HCT116 (cell line): ENCODE results near the gene AMBRA1. TPM values are rescaled to one million over a fixed set of nuclear protein-coding genes. Genes with fewer than 3 reads are reported as not detected.

ENCODE experiments used
- ATAC-seq: fragments of 200-7000 bp; cut with Tn5 transposase; 2 replicates; pipeline ENCODE4 v1.9.1; 2020; ENCODE audit warnings: mild to moderate bottlenecking, moderate library complexity
- BruUV-seq: library from RNA; stranded (reverse); fragments of 400-500 nt; replicated peaks from 2 replicates; lab custom pipeline; 2021; lab: Mats Ljungman, UMichigan
- CTCF ChIA-PET: fragments of 300-600 bp; sonication (Branson Sonifier 250); formaldehyde crosslinking; loops from one replicate; lab custom pipeline; 2021; ENCODE audit warnings: antibody characterized with exemption; lab: Charles Lee
- POLR2A ChIA-PET: fragments of 300-600, 350-600 bp; sonication (Branson Sonifier 250); formaldehyde crosslinking; loops from one replicate; lab custom pipeline; 2021; ENCODE audit warnings: antibody characterized with exemption; lab: Charles Lee
- RAD21 ChIA-PET, 2 experiments: fragments of 300-600 bp; sonication (Branson Sonifier 250); formaldehyde crosslinking; loops; one replicate each; lab custom pipeline; 2023; ENCODE audit warnings: low total read pairs in 2 of 2; ENCODE audit not compliant: uncharacterized antibody in 2 of 2, unreplicated experiment in 2 of 2, low non-redundant PET in 1 of 2; lab: Charles Lee
- DNase-seq: peaks from one replicate; pipeline ENCODE4 v3.0.0-alpha.2; 2010; ENCODE audit warnings: low read depth, low spot score
- H2AFZ ChIP-seq: fragments of 200-600 bp; shearing (Covaris generic), sonication (generic); 2 replicates; pipeline ENCODE4 v1.6.1; 2017; ENCODE audit warnings: low read depth, mixed run types, mixed read lengths, antibody characterized with exemption, low read length; ENCODE audit not compliant: poor library complexity, severe bottlenecking
- H3K27ac ChIP-seq: 2 replicates; pipeline ENCODE4 v1.5.1; 2012; ENCODE audit warnings: low read depth, low read length
- H3K27me3 ChIP-seq: fragments of 200-600 bp; sonication (generic); 2 replicates; pipeline ENCODE4 v1.6.1; 2016; ENCODE audit warnings: mixed run types, low read length, mixed read lengths; ENCODE audit not compliant: insufficient read depth
- H3K36me3 ChIP-seq, 2 experiments: fragments of 200-500 bp in 1 of 2; fragments of 200-600 bp in 1 of 2; sonication (Bioruptor generic) in 1 of 2; sonication (generic) in 1 of 2; 2 replicates each; pipeline versions ENCODE4 v1.5.1 to v1.6.1; 2014 to 2016; ENCODE audit warnings: low read length in 2 of 2, inconsistent platforms in 1 of 2, mixed read lengths in 1 of 2, mixed run types in 1 of 2; ENCODE audit not compliant: insufficient read depth in 2 of 2, control insufficient read depth in 1 of 2
- H3K4me1 ChIP-seq, 2 experiments: fragments of 200-600 bp in 1 of 2; sonication (generic) in 1 of 2; 2 replicates each; pipeline versions ENCODE4 v1.5.1 to v1.6.1; 2012 to 2017; ENCODE audit warnings: low read length in 2 of 2, inconsistent platforms in 1 of 2, mild to moderate bottlenecking in 1 of 2, mixed read lengths in 1 of 2, mixed run types in 1 of 2, moderate library complexity in 1 of 2; ENCODE audit not compliant: insufficient read depth in 2 of 2, control insufficient read depth in 1 of 2
- H3K4me2 ChIP-seq: fragments of 200-600 bp; sonication (generic); 2 replicates; pipeline ENCODE4 v1.6.1; 2017; ENCODE audit warnings: mixed run types, low read length, mixed read lengths
- H3K4me3 ChIP-seq, 2 experiments: fragments of 200-600 bp in 1 of 2; sonication (generic) in 1 of 2; replicated peaks in 1 of 2; 2 replicates each; pipeline ENCODE4 v1.5.1; 2011 to 2016; ENCODE audit warnings: low read length in 2 of 2, control low read depth in 1 of 2, low read depth in 1 of 2, mild to moderate bottlenecking in 1 of 2, mixed read lengths in 1 of 2, mixed run types in 1 of 2
- H3K79me2 ChIP-seq: fragments of 200-600 bp; sonication (generic); 2 replicates; pipeline ENCODE4 v1.6.1; 2017; ENCODE audit warnings: mild to moderate bottlenecking, mixed run types, low read length, moderate library complexity, mixed read lengths; ENCODE audit not compliant: insufficient read depth
- H3K9ac ChIP-seq: fragments of 200-600 bp; sonication (generic); 2 replicates; pipeline ENCODE4 v1.6.1; 2016; ENCODE audit warnings: low read length, mixed read lengths
- H3K9me2 ChIP-seq: fragments of 200-600 bp; sonication (generic), shearing (Covaris generic); 2 replicates; pipeline ENCODE4 v1.6.1; 2017; ENCODE audit warnings: mixed run types, mild to moderate bottlenecking, moderate library complexity; ENCODE audit not compliant: insufficient read depth
- H3K9me3 ChIP-seq, 2 experiments: fragments of 200-500 bp in 1 of 2; fragments of 200-600 bp in 1 of 2; sonication (Bioruptor generic) in 1 of 2; sonication (generic) in 1 of 2; 2 replicates each; pipeline ENCODE4 v1.6.1; 2014 to 2017; ENCODE audit warnings: low read length in 2 of 2, mixed read lengths in 2 of 2, inconsistent platforms in 1 of 2, low read depth in 1 of 2, mild to moderate bottlenecking in 1 of 2, mixed run types in 1 of 2, moderate library complexity in 1 of 2; ENCODE audit not compliant: control insufficient read depth in 1 of 2, insufficient read depth in 1 of 2
- H4K20me1 ChIP-seq: fragments of 200-600 bp; sonication (generic), shearing (Covaris generic); 2 replicates; pipeline ENCODE4 v1.6.1; 2017; ENCODE audit warnings: mixed run types, mild to moderate bottlenecking, moderate library complexity; ENCODE audit not compliant: insufficient read depth
- ATF3 ChIP-seq: IDR thresholded peaks from 2 replicates; pipeline ENCODE4 v1.6.1; 2012
- CBX3 ChIP-seq: IDR thresholded peaks from 2 replicates; pipeline ENCODE4 v1.6.1; 2012; ENCODE audit warnings: low read depth
- CEBPB ChIP-seq: IDR thresholded peaks from 2 replicates; pipeline ENCODE4 v1.6.1; 2012; ENCODE audit warnings: low read depth
- EGR1 ChIP-seq: IDR thresholded peaks from 2 replicates; pipeline ENCODE4 v1.6.1; 2012; ENCODE audit warnings: low read depth
- ELF1 ChIP-seq: IDR thresholded peaks from 2 replicates; pipeline ENCODE4 v1.6.1; 2012; ENCODE audit warnings: low read depth, borderline replicate concordance
- EZH2 ChIP-seq: fragments of 200-600 bp; sonication (generic); IDR thresholded peaks from 2 replicates; pipeline ENCODE4 v1.6.1; 2017; ENCODE audit warnings: antibody characterized with exemption, mixed run types
- EZH2phosphoT487 ChIP-seq: fragments of 200-600 bp; IDR thresholded peaks from 2 replicates; pipeline ENCODE4 v1.6.1; 2018; ENCODE audit warnings: antibody characterized with exemption, borderline replicate concordance
- JUND ChIP-seq: IDR thresholded peaks from 2 replicates; pipeline ENCODE4 v1.6.1; 2012
- POLR2AphosphoS5 ChIP-seq: IDR thresholded peaks from 2 replicates; pipeline ENCODE4 v1.6.1; 2011; ENCODE audit warnings: mild to moderate bottlenecking, low read depth, low read length, moderate library complexity
- RAD21 ChIP-seq: IDR thresholded peaks from 2 replicates; pipeline ENCODE4 v1.6.1; 2012; ENCODE audit warnings: low read depth, mild to moderate bottlenecking
- REST ChIP-seq: IDR thresholded peaks from 2 replicates; pipeline ENCODE4 v1.6.1; 2012; ENCODE audit warnings: low read depth
- SIN3A ChIP-seq: IDR thresholded peaks from 2 replicates; pipeline ENCODE4 v1.6.1; 2012; ENCODE audit warnings: low read depth
- SP1 ChIP-seq: IDR thresholded peaks from 2 replicates; pipeline ENCODE4 v1.6.1; 2012; ENCODE audit warnings: low read depth
- TCF7L2 ChIP-seq: IDR thresholded peaks from 2 replicates; pipeline ENCODE4 v1.7.0; 2011; ENCODE audit warnings: borderline replicate concordance, inconsistent platforms; ENCODE audit not compliant: insufficient read depth, insufficient read length; ENCODE audit errors: extremely low read depth
- YY1 ChIP-seq: IDR thresholded peaks from 2 replicates; pipeline ENCODE4 v1.6.1; 2011; ENCODE audit warnings: low read length, low read depth, moderate library complexity, mild to moderate bottlenecking; ENCODE audit not compliant: insufficient replicate concordance; ENCODE audit errors: extremely low read depth
- ZFX ChIP-seq: fragments of 450-650 bp; IDR thresholded peaks from 2 replicates; pipeline ENCODE4 v1.6.1; 2017
- ZNF274 ChIP-seq: fragments of 200-500 bp; sonication (Bioruptor generic); IDR thresholded peaks from 2 replicates; pipeline ENCODE4 v1.6.1; 2014; ENCODE audit warnings: mild to moderate bottlenecking, low read depth, low read length, inconsistent platforms
- intact Hi-C: fragments of 100-400 bp; cut with micrococcal nuclease; formaldehyde crosslinking; loops from 2 replicates; pipeline ENCODE4 v1.10.0; 2022
- total RNA-seq: library from RNA; stranded (reverse); gene quantifications from one replicate; pipeline ENCODE4 v1.2.1, GENCODE V29; 2021; ENCODE audit not compliant: unreplicated experiment
- TF ChIP-seq, protein P1 (sequence below): IDR thresholded peaks from 2 replicates; pipeline ENCODE4 v1.6.1; 2011; ENCODE audit warnings: mild to moderate bottlenecking, low read length, moderate library complexity; ENCODE audit not compliant: insufficient replicate concordance; ENCODE audit errors: extremely low read depth
- TF ChIP-seq, protein P2 (sequence below), 3 experiments: fragments of 200-600 bp in 1 of 3; sonication (generic) in 1 of 3; IDR thresholded peaks in 2 of 3; conservative IDR thresholded peaks in 1 of 3; 2 replicates each; pipeline ENCODE4 v1.5.1; 2012 to 2017; ENCODE audit warnings: low read depth in 2 of 3, low read length in 2 of 3, antibody characterized with exemption in 1 of 3, borderline replicate concordance in 1 of 3, control low read depth in 1 of 3, mild to moderate bottlenecking in 1 of 3, mixed read lengths in 1 of 3, mixed run types in 1 of 3, moderate library complexity in 1 of 3; ENCODE audit not compliant: insufficient read depth in 1 of 3
- TF ChIP-seq, protein P3 (sequence below): IDR thresholded peaks from 2 replicates; pipeline ENCODE4 v1.6.1; 2012

The AMBRA1 gene
- total RNA-seq, 1 experiment from 2014 or later = 22.7 TPM

- Histone ChIP-seq H3K36me3 (no peaks in the 10 kb centered on the region), H4K20me1 (no peaks in the 10 kb centered on the region), H3K4me1 (no peaks in the 10 kb centered on the region), H3K27ac (no peak overlapping the region), H2AFZ (no peak overlapping the region), H3K9ac (no peak overlapping the region), H3K4me3 (no peak overlapping the region), H3K4me2 (no peak overlapping the region), H3K79me2 (no peaks in the 10 kb centered on the region), H3K27me3 (no peaks in the 10 kb centered on the region), H3K9me2 (no peaks in the 10 kb centered on the region), H3K9me3 (no peaks in the 10 kb centered on the region)
- TF ChIP-seq ATF3 (no peak), ZNF274 (no peak), SP1 (no peak), JUND (no peak), YY1 (no peak), ELF1 (no peak), TCF7L2 (no peak), CBX3 (no peak), EGR1 (no peak), EZH2 (no peak), SIN3A (no peak), REST (no peak), ZFX (no peak), EZH2phosphoT487 (no peak), RAD21 (no peak), CEBPB (no peak), POLR2AphosphoS5 (no peak)
- TF ChIP-seq, protein P1, sequence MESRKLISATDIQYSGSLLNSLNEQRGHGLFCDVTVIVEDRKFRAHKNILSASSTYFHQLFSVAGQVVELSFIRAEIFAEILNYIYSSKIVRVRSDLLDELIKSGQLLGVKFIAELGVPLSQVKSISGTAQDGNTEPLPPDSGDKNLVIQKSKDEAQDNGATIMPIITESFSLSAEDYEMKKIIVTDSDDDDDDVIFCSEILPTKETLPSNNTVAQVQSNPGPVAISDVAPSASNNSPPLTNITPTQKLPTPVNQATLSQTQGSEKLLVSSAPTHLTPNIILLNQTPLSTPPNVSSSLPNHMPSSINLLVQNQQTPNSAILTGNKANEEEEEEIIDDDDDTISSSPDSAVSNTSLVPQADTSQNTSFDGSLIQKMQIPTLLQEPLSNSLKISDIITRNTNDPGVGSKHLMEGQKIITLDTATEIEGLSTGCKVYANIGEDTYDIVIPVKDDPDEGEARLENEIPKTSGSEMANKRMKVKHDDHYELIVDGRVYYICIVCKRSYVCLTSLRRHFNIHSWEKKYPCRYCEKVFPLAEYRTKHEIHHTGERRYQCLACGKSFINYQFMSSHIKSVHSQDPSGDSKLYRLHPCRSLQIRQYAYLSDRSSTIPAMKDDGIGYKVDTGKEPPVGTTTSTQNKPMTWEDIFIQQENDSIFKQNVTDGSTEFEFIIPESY = no peak
- TF ChIP-seq, protein P2, sequence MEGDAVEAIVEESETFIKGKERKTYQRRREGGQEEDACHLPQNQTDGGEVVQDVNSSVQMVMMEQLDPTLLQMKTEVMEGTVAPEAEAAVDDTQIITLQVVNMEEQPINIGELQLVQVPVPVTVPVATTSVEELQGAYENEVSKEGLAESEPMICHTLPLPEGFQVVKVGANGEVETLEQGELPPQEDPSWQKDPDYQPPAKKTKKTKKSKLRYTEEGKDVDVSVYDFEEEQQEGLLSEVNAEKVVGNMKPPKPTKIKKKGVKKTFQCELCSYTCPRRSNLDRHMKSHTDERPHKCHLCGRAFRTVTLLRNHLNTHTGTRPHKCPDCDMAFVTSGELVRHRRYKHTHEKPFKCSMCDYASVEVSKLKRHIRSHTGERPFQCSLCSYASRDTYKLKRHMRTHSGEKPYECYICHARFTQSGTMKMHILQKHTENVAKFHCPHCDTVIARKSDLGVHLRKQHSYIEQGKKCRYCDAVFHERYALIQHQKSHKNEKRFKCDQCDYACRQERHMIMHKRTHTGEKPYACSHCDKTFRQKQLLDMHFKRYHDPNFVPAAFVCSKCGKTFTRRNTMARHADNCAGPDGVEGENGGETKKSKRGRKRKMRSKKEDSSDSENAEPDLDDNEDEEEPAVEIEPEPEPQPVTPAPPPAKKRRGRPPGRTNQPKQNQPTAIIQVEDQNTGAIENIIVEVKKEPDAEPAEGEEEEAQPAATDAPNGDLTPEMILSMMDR (IDR thresholded peaks at IDR 0.05 in 2 of 3, conservative IDR thresholded peaks at IDR 0.05 in 1 of 3; ENCODE audit: borderline replicate concordance in 1 of 3, insufficient read depth in 1 of 3, low read depth in 2 of 3, low read length in 2 of 3) = no peak
- TF ChIP-seq, protein P3, sequence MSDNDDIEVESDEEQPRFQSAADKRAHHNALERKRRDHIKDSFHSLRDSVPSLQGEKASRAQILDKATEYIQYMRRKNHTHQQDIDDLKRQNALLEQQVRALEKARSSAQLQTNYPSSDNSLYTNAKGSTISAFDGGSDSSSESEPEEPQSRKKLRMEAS = no peak
- intact Hi-C loops = no loop called here
- BruUV-seq = no TSS peak
- POLR2A ChIA-PET = no interaction called here
- no peak for ATAC-seq
- DNase-seq = no peak
- CTCF ChIA-PET = no interaction called here
- RAD21 ChIA-PET = no interaction called here
Measured at GRCh38 chr11:46445192-46445919, 148.5 kb downstream of the AMBRA1 start.
